GM12878 (cell line): ENCODE results near the gene ISCA2. TPM values are rescaled to one million over a fixed set of nuclear protein-coding genes. Genes with fewer than 3 reads are reported as not detected.

Source experiments
- ATAC-seq: fragments of 200-7000 bp; cut with Tn5 transposase; 3 replicates; pipeline ENCODE4 v1.9.1; 2020; ENCODE audit warnings: mild to moderate bottlenecking, moderate library complexity
- BruUV-seq: library from RNA; stranded (reverse); fragments of 400-500 nt; replicated peaks from 2 replicates; lab custom pipeline; 2021; lab: Mats Ljungman, UMichigan
- CTCF ChIA-PET: fragments of 300-600 bp; sonication (Branson Sonifier 250); formaldehyde crosslinking; extraction: SDS; loops from one replicate; lab custom pipeline; 2021; ENCODE audit warnings: inconsistent platforms; lab: Yijun Ruan, JAX
- POLR2A ChIA-PET: fragments of 350-600 bp; formaldehyde crosslinking; extraction: SDS; loops from one replicate; lab custom pipeline; 2021; ENCODE audit warnings: inconsistent platforms; lab: Charles Lee
- RAD21 ChIA-PET: fragments of 300-600 bp; sonication (Branson Sonifier 250); formaldehyde crosslinking; loops from one replicate; lab custom pipeline; 2023; ENCODE audit warnings: antibody characterized with exemption; ENCODE audit not compliant: unreplicated experiment; lab: Charles Lee
- SMC1A ChIA-PET: fragments of 300-600 bp; sonication (Branson Sonifier 250); formaldehyde crosslinking; loops from one replicate; lab custom pipeline; 2023; ENCODE audit not compliant: unreplicated experiment, uncharacterized antibody; lab: Charles Lee
- DNase-seq: peaks from one replicate; pipeline ENCODE4 v3.0.0-alpha.2; 2011; ENCODE audit warnings: low read depth, low spot score
- FAIRE-seq: peaks from 3 replicates; lab custom pipeline; 2011; peaks lifted over from hg19 to GRCh38; lab: Jason Lieb, UNC
- H2AFZ ChIP-seq: 2 replicates; pipeline ENCODE4 v1.6.0; 2011; ENCODE audit warnings: low read depth, low read length, control low read depth; ENCODE audit not compliant: control insufficient read depth
- H3K27ac ChIP-seq: 2 replicates; pipeline ENCODE4 v1.5.1; 2011; ENCODE audit warnings: control low read depth; ENCODE audit not compliant: control insufficient read depth, insufficient read depth
- H3K27me3 ChIP-seq, 2 experiments: replicated peaks in 1 of 2; 2 replicates each; pipeline versions ENCODE4 v1.6.0 to v1.6.1; 2011; ENCODE audit warnings: low read length in 1 of 2; ENCODE audit not compliant: control insufficient read depth in 2 of 2, insufficient read depth in 2 of 2
- H3K36me3 ChIP-seq, 2 experiments: 2 replicates each; pipeline ENCODE4 v1.5.1; 2011; ENCODE audit warnings: low read length in 1 of 2; ENCODE audit not compliant: control insufficient read depth in 2 of 2, insufficient read depth in 2 of 2
- H3K4me1 ChIP-seq: 2 replicates; pipeline ENCODE4 v1.6.1; 2011; ENCODE audit warnings: mild to moderate bottlenecking, low read length, moderate library complexity, mixed read lengths; ENCODE audit not compliant: control insufficient read depth, insufficient read depth
- H3K4me2 ChIP-seq: 2 replicates; pipeline ENCODE4 v1.6.0; 2011; ENCODE audit warnings: control low read depth; ENCODE audit not compliant: control insufficient read depth, insufficient read depth
- H3K4me3 ChIP-seq: fragments of 200-600 bp; sonication (generic); 2 replicates; pipeline ENCODE4 v1.5.1; 2016
- H3K79me2 ChIP-seq: 2 replicates; pipeline ENCODE4 v1.6.0; 2011; ENCODE audit warnings: low read length; ENCODE audit not compliant: control insufficient read depth, insufficient read depth
- H3K9ac ChIP-seq: 2 replicates; pipeline ENCODE4 v1.8.0; 2011; ENCODE audit warnings: low read length, control low read depth, mixed read lengths; ENCODE audit not compliant: control insufficient read depth, insufficient read depth
- H3K9me3 ChIP-seq: replicated peaks from 3 replicates; pipeline ENCODE4 v1.5.1; 2011; ENCODE audit warnings: mild to moderate bottlenecking, low read length; ENCODE audit not compliant: control insufficient read depth, insufficient read depth
- H4K20me1 ChIP-seq: 2 replicates; pipeline ENCODE4 v1.6.0; 2011; ENCODE audit not compliant: control insufficient read depth, insufficient read depth
- CREM ChIP-seq: IDR thresholded peaks from 2 replicates; pipeline ENCODE4 v1.6.1; 2014; ENCODE audit warnings: antibody characterized with exemption, low read depth
- RAD51 ChIP-seq: fragments of 450-650 bp; IDR thresholded peaks from 2 replicates; pipeline ENCODE4 v1.6.1; 2016; ENCODE audit warnings: moderate library complexity, mild to moderate bottlenecking, inconsistent platforms
- SRF ChIP-seq, 2 experiments: IDR thresholded peaks; 2 replicates each; pipeline ENCODE4 v1.6.1; 2011; ENCODE audit warnings: low read depth in 2 of 2, low read length in 2 of 2, mild to moderate bottlenecking in 1 of 2, moderate library complexity in 1 of 2
- WGBS: methylation state at CpG from one replicate; pipeline ENCODE4 v1.1.6; 2016; ENCODE audit warnings: low lambda C conversion rate; ENCODE audit not compliant: insufficient replicate concordance, insufficient coverage; ENCODE audit errors: missing lambda C conversion rate; 5-methylcytosine and 5-hydroxymethylcytosine counted together
- in situ Hi-C: fragments of 300-500 bp; cut with MboI; formaldehyde crosslinking; loops from 9 replicates; pipeline ENCODE4 v1.14.3; 2018; ENCODE audit warnings: mixed read lengths
- intact Hi-C: fragments of 100-400 bp; cut with micrococcal nuclease; formaldehyde crosslinking; loops from one replicate; pipeline ENCODE4 v1.14.2; 2022; ENCODE audit not compliant: unreplicated experiment
- polyA plus RNA-seq, 11 experiments: library from polyadenylated mRNA; depleted of rRNA in 4 of 11; unstranded in 6 of 11; stranded (reverse) in 5 of 11; fragments of >200 nt; fragmentation: Nextera tagmentation in 4 of 11; fragmentation: Illumina TruSeq in 1 of 11; extraction: Ambion mirVana in 4 of 11; extraction: Trizol in 1 of 11; gene quantifications; 1 replicate in 1 of 11; 2 replicates in 10 of 11; pipeline versions ENCODE4 v1.2.1 to v1.2.3, GENCODE V29; 2011 to 2016; ENCODE audit warnings: inconsistent platforms in 2 of 11, missing spikeins in 2 of 11, low read depth in 1 of 11
- total RNA-seq, 4 experiments: library from RNA; depleted of rRNA in 3 of 4; stranded (reverse); fragments of >200 nt in 3 of 4; fragmentation: Illumina TruSeq in 1 of 4; extraction: Trizol in 1 of 4; gene quantifications; 2 replicates each; pipeline versions ENCODE4 v1.2.1 to v1.2.3, GENCODE V29; 2013 to 2021
- TF ChIP-seq, protein P1 (sequence below): fragments of 450-650 bp; IDR thresholded peaks from 2 replicates; pipeline ENCODE4 v1.6.1; 2018; ENCODE audit warnings: borderline replicate concordance, mild to moderate bottlenecking; ENCODE audit not compliant: partially characterized antibody
- TF ChIP-seq, protein P2 (sequence below): fragments of 150-350 bp; IDR thresholded peaks from 2 replicates; pipeline ENCODE4 v1.6.1; 2014; ENCODE audit warnings: mild to moderate bottlenecking, low read depth, low read length

Gene ISCA2
- total and polyA plus RNA-seq, 10 of the 15 experiments (the other 5 are each of a cell fraction or from before 2014, with no cell fraction given), result 7.5 to 116 (median 32.5) TPM

DNA sequence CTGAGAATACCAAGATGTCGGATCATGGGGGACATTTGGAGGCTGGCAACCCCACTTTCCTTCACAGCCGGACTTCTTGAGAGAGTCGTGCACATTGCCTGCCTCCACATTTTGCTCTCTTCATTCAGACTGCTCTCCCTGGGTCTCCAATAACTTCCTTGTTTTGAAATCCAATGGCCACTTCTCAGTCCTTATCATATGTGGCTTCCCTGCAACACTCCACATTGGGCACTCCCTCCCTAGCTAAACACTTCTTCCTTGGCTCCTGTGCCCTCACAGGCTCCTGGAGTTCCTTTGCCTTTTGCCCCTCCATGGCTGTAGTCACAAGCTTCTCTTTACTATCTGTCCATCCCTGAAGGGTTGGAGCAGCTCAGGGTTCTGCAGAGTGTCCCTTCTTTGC, 30.6 kb upstream of the ISCA2 start:
- H3K36me3 ChIP-seq, result no peaks in the 10 kb centered on the region
- H3K79me2 ChIP-seq, result no peaks in the 10 kb centered on the region
- FAIRE-seq (no peak), DNase-seq (no peak), ATAC-seq (no peak)
- no peaks in the 10 kb centered on the region for H4K20me1 ChIP-seq
- ChIA-PET POLR2A (no interaction called here), CTCF (no interaction called here), SMC1A (no interaction called here), RAD21 (no interaction called here)
- H3K9me3 ChIP-seq, result no peaks in the 10 kb centered on the region
- H3K4me3 ChIP-seq, result no peak overlapping the region
- in situ Hi-C loops, result no loop called here
- no peak overlapping the region for H3K4me2 ChIP-seq
- WGBS, result 60% methylated on average over 3 of the region's 3 CpGs
- no TSS peak for BruUV-seq
- no peak overlapping the region for H3K9ac ChIP-seq
- intact Hi-C loops, result no loop called here
- no peak overlapping the region for H3K27ac ChIP-seq
- TF ChIP-seq, protein P1, sequence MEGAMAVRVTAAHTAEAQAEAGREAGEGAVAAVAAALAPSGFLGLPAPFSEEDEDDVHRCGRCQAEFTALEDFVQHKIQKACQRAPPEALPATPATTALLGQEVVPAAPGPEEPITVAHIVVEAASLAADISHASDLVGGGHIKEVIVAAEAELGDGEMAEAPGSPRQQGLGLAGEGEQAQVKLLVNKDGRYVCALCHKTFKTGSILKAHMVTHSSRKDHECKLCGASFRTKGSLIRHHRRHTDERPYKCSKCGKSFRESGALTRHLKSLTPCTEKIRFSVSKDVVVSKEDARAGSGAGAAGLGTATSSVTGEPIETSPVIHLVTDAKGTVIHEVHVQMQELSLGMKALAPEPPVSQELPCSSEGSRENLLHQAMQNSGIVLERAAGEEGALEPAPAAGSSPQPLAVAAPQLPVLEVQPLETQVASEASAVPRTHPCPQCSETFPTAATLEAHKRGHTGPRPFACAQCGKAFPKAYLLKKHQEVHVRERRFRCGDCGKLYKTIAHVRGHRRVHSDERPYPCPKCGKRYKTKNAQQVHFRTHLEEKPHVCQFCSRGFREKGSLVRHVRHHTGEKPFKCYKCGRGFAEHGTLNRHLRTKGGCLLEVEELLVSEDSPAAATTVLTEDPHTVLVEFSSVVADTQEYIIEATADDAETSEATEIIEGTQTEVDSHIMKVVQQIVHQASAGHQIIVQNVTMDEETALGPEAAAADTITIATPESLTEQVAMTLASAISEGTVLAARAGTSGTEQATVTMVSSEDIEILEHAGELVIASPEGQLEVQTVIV, result no peak
- TF ChIP-seq, protein P2, sequence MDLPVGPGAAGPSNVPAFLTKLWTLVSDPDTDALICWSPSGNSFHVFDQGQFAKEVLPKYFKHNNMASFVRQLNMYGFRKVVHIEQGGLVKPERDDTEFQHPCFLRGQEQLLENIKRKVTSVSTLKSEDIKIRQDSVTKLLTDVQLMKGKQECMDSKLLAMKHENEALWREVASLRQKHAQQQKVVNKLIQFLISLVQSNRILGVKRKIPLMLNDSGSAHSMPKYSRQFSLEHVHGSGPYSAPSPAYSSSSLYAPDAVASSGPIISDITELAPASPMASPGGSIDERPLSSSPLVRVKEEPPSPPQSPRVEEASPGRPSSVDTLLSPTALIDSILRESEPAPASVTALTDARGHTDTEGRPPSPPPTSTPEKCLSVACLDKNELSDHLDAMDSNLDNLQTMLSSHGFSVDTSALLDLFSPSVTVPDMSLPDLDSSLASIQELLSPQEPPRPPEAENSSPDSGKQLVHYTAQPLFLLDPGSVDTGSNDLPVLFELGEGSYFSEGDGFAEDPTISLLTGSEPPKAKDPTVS, result no peak
- TF ChIP-seq CREM (no peak), SRF (IDR thresholded peaks at IDR 0.05; ENCODE audit: low read depth in 2 of 2, low read length in 2 of 2) (no peak), RAD51 (no peak)
- no peaks in the 10 kb centered on the region for H3K4me1 ChIP-seq
- no peak overlapping the region for H2AFZ ChIP-seq
- peaks cover 0 to 5% of the 10 kb centered on the region in 2 experiments; a peak in 2 of 4 replicates for H3K27me3 ChIP-seq
